A549 (cell line): ENCODE data around the gene FGF14. TPM values are rescaled to one million over a fixed set of nuclear protein-coding genes. Genes with fewer than 3 reads are reported as not detected.

ENCODE experiments used
- ATAC-seq, 2 experiments: fragments of 200-7000 bp in 1 of 2; fragments of >200 bp in 1 of 2; cut with Nextera tagmentation in 1 of 2; cut with Tn5 transposase in 1 of 2; 3 replicates each; pipeline versions ENCODE4 v1.8.0 to v1.9.1; 2018 to 2020; ENCODE audit warnings: mild to moderate bottlenecking in 1 of 2, moderate library complexity in 1 of 2
- CTCF ChIA-PET: fragments of 300-600 bp; sonication (Branson Sonifier 250); formaldehyde crosslinking; extraction: SDS; loops from one replicate; lab custom pipeline; 2021; ENCODE audit warnings: antibody characterized with exemption, inconsistent platforms; lab: Yijun Ruan, JAX
- POLR2A ChIA-PET: fragments of 350-600 bp; formaldehyde crosslinking; extraction: SDS; loops from one replicate; lab custom pipeline; 2021; ENCODE audit warnings: antibody characterized with exemption, inconsistent platforms; lab: Yijun Ruan, JAX
- DNase-seq, 2 experiments: peaks; one replicate each; pipeline versions ENCODE4 v3.0.0 to v3.0.0-alpha.2; 2011 to 2016; ENCODE audit warnings: low read depth in 1 of 2, low spot score in 1 of 2
- FAIRE-seq: peaks from 2 replicates; lab custom pipeline; 2011; peaks lifted over from hg19 to GRCh38; lab: Jason Lieb, UNC
- H3K27ac ChIP-seq, 2 experiments: fragments of >200 bp; sonication (Bioruptor Twin); formaldehyde crosslinking; 3 replicates each; pipeline ENCODE4 v1.5.1; 2016 to 2017
- H3K4me1 ChIP-seq: fragments of >200 bp; sonication (Bioruptor Twin); formaldehyde crosslinking; 3 replicates; pipeline ENCODE4 v1.6.1; 2016
- H3K4me2 ChIP-seq: fragments of >200 bp; sonication (Bioruptor Twin); formaldehyde crosslinking; 3 replicates; pipeline ENCODE4 v1.6.1; 2016
- H3K4me3 ChIP-seq: fragments of >200 bp; sonication (Bioruptor Twin); formaldehyde crosslinking; 3 replicates; pipeline ENCODE4 v1.5.1; 2016
- H3K9me3 ChIP-seq: fragments of >200 bp; sonication (Bioruptor Twin); formaldehyde crosslinking; 3 replicates; pipeline ENCODE4 v1.6.1; 2016
- BCL3 ChIP-seq: fragments of >200 bp; sonication (Bioruptor Twin); formaldehyde crosslinking; IDR thresholded peaks from 3 replicates; pipeline ENCODE4 v1.6.1; 2016
- BHLHE40 ChIP-seq: IDR thresholded peaks from 2 replicates; pipeline ENCODE4 v1.6.1; 2012; ENCODE audit warnings: low read depth, low read length, inconsistent platforms
- CBX2 ChIP-seq: fragments of 200-600 bp; sonication (generic); IDR thresholded peaks from 2 replicates; pipeline ENCODE4 v1.6.1; 2016; ENCODE audit warnings: low read depth, mild to moderate bottlenecking, borderline replicate concordance
- CBX8 ChIP-seq: fragments of 200-600 bp; sonication (generic); IDR thresholded peaks from 2 replicates; pipeline ENCODE4 v1.6.1; 2016
- CEBPB ChIP-seq, 2 experiments: fragments of >200 bp in 1 of 2; sonication (Bioruptor Twin) in 1 of 2; formaldehyde crosslinking in 1 of 2; IDR thresholded peaks; 2 replicates each; pipeline ENCODE4 v1.6.1; 2012 to 2016
- CHD2 ChIP-seq: fragments of 150-350 bp; IDR thresholded peaks from 2 replicates; pipeline ENCODE4 v1.6.1; 2014; ENCODE audit warnings: low read length; ENCODE audit not compliant: partially characterized antibody
- EHF ChIP-seq: fragments of 250-450 bp; sonication (Bioruptor Pico); IDR thresholded peaks from 2 replicates; pipeline ENCODE4 v1.5.0; 2020; ENCODE audit warnings: mild to moderate bottlenecking
- EHMT2 ChIP-seq: fragments of 200-600 bp; sonication (generic); IDR thresholded peaks from 2 replicates; pipeline ENCODE4 v1.6.1; 2016; ENCODE audit warnings: antibody characterized with exemption, low read depth, mild to moderate bottlenecking, moderate library complexity
- ESRRA ChIP-seq: fragments of 150-350 bp; IDR thresholded peaks from 2 replicates; pipeline ENCODE4 v1.6.1; 2014; ENCODE audit warnings: mild to moderate bottlenecking, low read length, borderline replicate concordance
- GATA3 ChIP-seq: IDR thresholded peaks from 2 replicates; pipeline ENCODE4 v1.6.1; 2012; ENCODE audit warnings: borderline replicate concordance
- HES2 ChIP-seq: fragments of >200 bp; sonication (Bioruptor Twin); formaldehyde crosslinking; IDR thresholded peaks from 2 replicates; pipeline ENCODE4 v1.6.1; 2016
- HOXB5 ChIP-seq: fragments of 250-450 bp; sonication (Bioruptor Pico); IDR thresholded peaks from 2 replicates; pipeline ENCODE4 v1.5.0; 2020; ENCODE audit warnings: mild to moderate bottlenecking, moderate library complexity
- JUN ChIP-seq, 2 experiments: fragments of >200 bp; sonication (Bioruptor Twin); formaldehyde crosslinking; IDR thresholded peaks; 2 replicates in 1 of 2; 3 replicates in 1 of 2; pipeline ENCODE4 v1.6.1; 2016 to 2017
- KDM1A ChIP-seq: fragments of 200-600 bp; sonication (generic); IDR thresholded peaks from 2 replicates; pipeline ENCODE4 v1.6.1; 2016; ENCODE audit warnings: low read depth, mild to moderate bottlenecking
- MAFK ChIP-seq: fragments of 450-650 bp; IDR thresholded peaks from 2 replicates; pipeline ENCODE4 v1.6.1; 2014; ENCODE audit not compliant: partially characterized antibody
- MYC ChIP-seq: IDR thresholded peaks from 2 replicates; pipeline ENCODE4 v1.6.1; 2012; ENCODE audit warnings: mild to moderate bottlenecking, inconsistent platforms, low read length, improper control_type of control experiment, borderline replicate concordance
- NFE2L2 ChIP-seq: fragments of 150-350 bp; conservative IDR thresholded peaks from 2 replicates; pipeline ENCODE4 v1.6.1; 2014; ENCODE audit warnings: low read length
- NPAS2 ChIP-seq: fragments of 250-450 bp; sonication (Bioruptor Pico); IDR thresholded peaks from 2 replicates; pipeline ENCODE4 v1.8.0; 2022; ENCODE audit warnings: mild to moderate bottlenecking, moderate library complexity, borderline replicate concordance
- NR3C1 ChIP-seq: fragments of >200 bp; sonication (Bioruptor Twin); formaldehyde crosslinking; IDR thresholded peaks from 3 replicates; pipeline ENCODE4 v1.6.1; 2017
- POLR2A ChIP-seq: IDR thresholded peaks from 2 replicates; pipeline ENCODE4 v1.6.1; 2012; ENCODE audit warnings: mild to moderate bottlenecking, low read length
- RCOR1 ChIP-seq: fragments of 150-350 bp; IDR thresholded peaks from 2 replicates; pipeline ENCODE4 v1.6.1; 2014; ENCODE audit warnings: antibody characterized with exemption, low read length, low read depth
- SREBF2 ChIP-seq: fragments of 450-650 bp; IDR thresholded peaks from 2 replicates; pipeline ENCODE4 v1.6.1; 2014; ENCODE audit warnings: mild to moderate bottlenecking, moderate library complexity
- ZC3H11A ChIP-seq: fragments of 450-650 bp; IDR thresholded peaks from 2 replicates; pipeline ENCODE4 v1.6.1; 2014; ENCODE audit warnings: antibody characterized with exemption, mild to moderate bottlenecking
- ZFP36 ChIP-seq: fragments of 450-650 bp; IDR thresholded peaks from 2 replicates; pipeline ENCODE4 v1.6.1; 2014; ENCODE audit warnings: borderline replicate concordance; ENCODE audit not compliant: partially characterized antibody
- ZNF302 ChIP-seq: fragments of 250-450 bp; sonication (Bioruptor Pico); IDR thresholded peaks from 2 replicates; pipeline ENCODE4 v1.9.0; 2021; ENCODE audit warnings: inconsistent platforms, mild to moderate bottlenecking, moderate library complexity
- ZSCAN20 ChIP-seq: fragments of 250-450 bp; sonication (Bioruptor Pico); IDR thresholded peaks from 2 replicates; pipeline ENCODE4 v1.8.0; 2022; ENCODE audit warnings: mild to moderate bottlenecking, moderate library complexity
- WGBS: methylation state at CpG from one replicate; pipeline ENCODE4 v1.1.6; 2017; ENCODE audit errors: missing lambda C conversion rate; 5-methylcytosine and 5-hydroxymethylcytosine counted together
- polyA plus RNA-seq, 4 experiments: library from polyadenylated mRNA; depleted of rRNA in 3 of 4; stranded (reverse); fragments of >200 nt; fragmentation: RNase III in 1 of 4; extraction: RNeasy Plus Mini Kit Qiagen cat#74134 plus additional on column Dnase treatment in 1 of 4; gene quantifications; 2 replicates in 3 of 4; 3 replicates in 1 of 4; pipeline ENCODE4 v1.2.3, GENCODE V29; 2011 to 2017
- TF ChIP-seq, protein P1 (sequence below): IDR thresholded peaks from 2 replicates; pipeline ENCODE4 v1.6.1; 2012
- TF ChIP-seq, protein P2 (sequence below): fragments of 200-600 bp; sonication (generic); IDR thresholded peaks from 2 replicates; pipeline ENCODE4 v1.6.1; 2016; ENCODE audit warnings: antibody characterized with exemption, mild to moderate bottlenecking, moderate library complexity
- TF ChIP-seq, protein P3 (sequence below): fragments of 250-450 bp; sonication (Bioruptor Pico); IDR thresholded peaks from 2 replicates; pipeline ENCODE4 v1.5.0; 2020; ENCODE audit warnings: low read depth, mild to moderate bottlenecking, moderate library complexity
- TF ChIP-seq, protein P4 (sequence below): fragments of 250-450 bp; sonication (Bioruptor Pico); IDR thresholded peaks from 2 replicates; pipeline ENCODE4 v1.5.0; 2021; ENCODE audit warnings: mild to moderate bottlenecking, moderate library complexity, borderline replicate concordance

FGF14 gene
- polyA plus RNA-seq, 2 of the 4 experiments (the other 2 are of a cell fraction) = not detected

GRCh38 chr13:102038787-102039186 is 363.1 kb downstream of the FGF14 start:
- ATAC-seq = no peak
- CTCF ChIA-PET = no interaction called here
- Histone ChIP-seq H3K4me2 (no peak overlapping the region), H3K4me1 (no peaks in the 10 kb centered on the region), H3K4me3 (no peak overlapping the region)
- no peak for FAIRE-seq
- POLR2A ChIA-PET = no interaction called here
- DNase-seq = no peak
- WGBS = 0% methylated on average over 1 of the region's 1 CpG
- TF ChIP-seq NPAS2 = no peak
- no peak for TF ChIP-seq JUN (IDR thresholded peaks at IDR 0.05)
- no peak for TF ChIP-seq EHMT2
- TF ChIP-seq CBX8 = no peak
- TF ChIP-seq NFE2L2 = no peak
- TF ChIP-seq NR3C1 = no peak
- TF ChIP-seq BCL3 = no peak
- no peak for TF ChIP-seq MAFK
- TF ChIP-seq, protein P1, sequence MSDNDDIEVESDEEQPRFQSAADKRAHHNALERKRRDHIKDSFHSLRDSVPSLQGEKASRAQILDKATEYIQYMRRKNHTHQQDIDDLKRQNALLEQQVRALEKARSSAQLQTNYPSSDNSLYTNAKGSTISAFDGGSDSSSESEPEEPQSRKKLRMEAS = no peak
- no peak for TF ChIP-seq EHF
- no peak for TF ChIP-seq MYC
- TF ChIP-seq CHD2 = no peak
- no peak for TF ChIP-seq KDM1A
- no peak for TF ChIP-seq ZNF302 (CRISPR knock-in tag)
- TF ChIP-seq, all 56 proteins: peak for 0
- Histone ChIP-seq H3K27ac (no peak overlapping the region), H3K9me3 (no peaks in the 10 kb centered on the region)

GRCh38 chr13:102035969-102036368 is 365.9 kb downstream of the FGF14 start:
- TF ChIP-seq, protein P2, sequence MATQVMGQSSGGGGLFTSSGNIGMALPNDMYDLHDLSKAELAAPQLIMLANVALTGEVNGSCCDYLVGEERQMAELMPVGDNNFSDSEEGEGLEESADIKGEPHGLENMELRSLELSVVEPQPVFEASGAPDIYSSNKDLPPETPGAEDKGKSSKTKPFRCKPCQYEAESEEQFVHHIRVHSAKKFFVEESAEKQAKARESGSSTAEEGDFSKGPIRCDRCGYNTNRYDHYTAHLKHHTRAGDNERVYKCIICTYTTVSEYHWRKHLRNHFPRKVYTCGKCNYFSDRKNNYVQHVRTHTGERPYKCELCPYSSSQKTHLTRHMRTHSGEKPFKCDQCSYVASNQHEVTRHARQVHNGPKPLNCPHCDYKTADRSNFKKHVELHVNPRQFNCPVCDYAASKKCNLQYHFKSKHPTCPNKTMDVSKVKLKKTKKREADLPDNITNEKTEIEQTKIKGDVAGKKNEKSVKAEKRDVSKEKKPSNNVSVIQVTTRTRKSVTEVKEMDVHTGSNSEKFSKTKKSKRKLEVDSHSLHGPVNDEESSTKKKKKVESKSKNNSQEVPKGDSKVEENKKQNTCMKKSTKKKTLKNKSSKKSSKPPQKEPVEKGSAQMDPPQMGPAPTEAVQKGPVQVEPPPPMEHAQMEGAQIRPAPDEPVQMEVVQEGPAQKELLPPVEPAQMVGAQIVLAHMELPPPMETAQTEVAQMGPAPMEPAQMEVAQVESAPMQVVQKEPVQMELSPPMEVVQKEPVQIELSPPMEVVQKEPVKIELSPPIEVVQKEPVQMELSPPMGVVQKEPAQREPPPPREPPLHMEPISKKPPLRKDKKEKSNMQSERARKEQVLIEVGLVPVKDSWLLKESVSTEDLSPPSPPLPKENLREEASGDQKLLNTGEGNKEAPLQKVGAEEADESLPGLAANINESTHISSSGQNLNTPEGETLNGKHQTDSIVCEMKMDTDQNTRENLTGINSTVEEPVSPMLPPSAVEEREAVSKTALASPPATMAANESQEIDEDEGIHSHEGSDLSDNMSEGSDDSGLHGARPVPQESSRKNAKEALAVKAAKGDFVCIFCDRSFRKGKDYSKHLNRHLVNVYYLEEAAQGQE = no peak
- no peak for TF ChIP-seq SREBF2
- TF ChIP-seq RCOR1 = no peak
- no peak for TF ChIP-seq ZSCAN20
- TF ChIP-seq ZFP36 = no peak
- TF ChIP-seq, protein P3, sequence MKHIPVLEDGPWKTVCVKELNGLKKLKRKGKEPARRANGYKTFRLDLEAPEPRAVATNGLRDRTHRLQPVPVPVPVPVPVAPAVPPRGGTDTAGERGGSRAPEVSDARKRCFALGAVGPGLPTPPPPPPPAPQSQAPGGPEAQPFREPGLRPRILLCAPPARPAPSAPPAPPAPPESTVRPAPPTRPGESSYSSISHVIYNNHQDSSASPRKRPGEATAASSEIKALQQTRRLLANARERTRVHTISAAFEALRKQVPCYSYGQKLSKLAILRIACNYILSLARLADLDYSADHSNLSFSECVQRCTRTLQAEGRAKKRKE (CRISPR knock-in tag) = no peak
- no peak for TF ChIP-seq HOXB5 (CRISPR knock-in tag)
- no peak for TF ChIP-seq BHLHE40
- no peak for TF ChIP-seq POLR2A
- no peak for TF ChIP-seq CEBPB (IDR thresholded peaks at IDR 0.05)
- TF ChIP-seq HES2 = no peak
- TF ChIP-seq ESRRA = no peak
- TF ChIP-seq CBX2 = no peak
- TF ChIP-seq GATA3 = no peak
- TF ChIP-seq ZC3H11A = no peak
- TF ChIP-seq BCL3 = no peak
- no peak for TF ChIP-seq ZNF302 (CRISPR knock-in tag)
- TF ChIP-seq, protein P4, sequence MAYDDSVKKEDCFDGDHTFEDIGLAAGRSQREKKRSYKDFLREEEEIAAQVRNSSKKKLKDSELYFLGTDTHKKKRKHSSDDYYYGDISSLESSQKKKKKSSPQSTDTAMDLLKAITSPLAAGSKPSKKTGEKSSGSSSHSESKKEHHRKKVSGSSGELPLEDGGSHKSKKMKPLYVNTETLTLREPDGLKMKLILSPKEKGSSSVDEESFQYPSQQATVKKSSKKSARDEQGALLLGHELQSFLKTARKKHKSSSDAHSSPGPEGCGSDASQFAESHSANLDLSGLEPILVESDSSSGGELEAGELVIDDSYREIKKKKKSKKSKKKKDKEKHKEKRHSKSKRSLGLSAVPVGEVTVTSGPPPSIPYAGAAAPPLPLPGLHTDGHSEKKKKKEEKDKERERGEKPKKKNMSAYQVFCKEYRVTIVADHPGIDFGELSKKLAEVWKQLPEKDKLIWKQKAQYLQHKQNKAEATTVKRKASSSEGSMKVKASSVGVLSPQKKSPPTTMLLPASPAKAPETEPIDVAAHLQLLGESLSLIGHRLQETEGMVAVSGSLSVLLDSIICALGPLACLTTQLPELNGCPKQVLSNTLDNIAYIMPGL (CRISPR knock-in tag) = no peak
- Histone ChIP-seq H3K4me3 (no peak overlapping the region), H3K4me2 (no peak overlapping the region), H3K27ac (no peak overlapping the region), H3K9me3 (no peaks in the 10 kb centered on the region), H3K4me1 (no peaks in the 10 kb centered on the region)
- ATAC-seq = no peak
- ChIA-PET POLR2A (no interaction called here), CTCF (interaction anchor here (0.6 kb wide), 1 partner anchor 368 kb away, joined by 4 read pairs; no protein-coding TSS in a partner anchor)
- no peak for DNase-seq
- no peak for FAIRE-seq
